ENCODE results near the gene IGSF11.
A peak's percentile ranks its signal among the peaks of the same experiment; 100 is the strongest.

The IGSF11 gene

GRCh38 chr3:118859950-118860349 is 174.7 kb downstream of the IGSF11 start:
- no peak for DNase-seq

GRCh38 chr3:118851466-118852193 is 183.0 kb downstream of the IGSF11 start:
- DNase-seq, result peak; percentile 14

GRCh38 chr3:118850687-118851086 is 184.0 kb downstream of the IGSF11 start:
- no peak for DNase-seq

Measured in CD4-positive, alpha-beta T cell treated with Interferon gamma for 1 hour (primary cell).